AG10803 (cell line): ENCODE data around the gene TSPAN32.

Experiments used
- DNase-seq: peaks from one replicate; pipeline ENCODE4 v3.0.0; 2010; ENCODE audit warnings: low read depth
- H3K4me3 ChIP-seq: 2 replicates; pipeline ENCODE4 v1.5.1; 2011; ENCODE audit warnings: mild to moderate bottlenecking, low read length, control low read depth
- TF ChIP-seq, protein P1 (sequence below): conservative IDR thresholded peaks from 2 replicates; pipeline ENCODE4 v1.5.1; 2011; ENCODE audit warnings: mild to moderate bottlenecking, low read length, control low read depth, inconsistent platforms

The TSPAN32 gene

DNA sequence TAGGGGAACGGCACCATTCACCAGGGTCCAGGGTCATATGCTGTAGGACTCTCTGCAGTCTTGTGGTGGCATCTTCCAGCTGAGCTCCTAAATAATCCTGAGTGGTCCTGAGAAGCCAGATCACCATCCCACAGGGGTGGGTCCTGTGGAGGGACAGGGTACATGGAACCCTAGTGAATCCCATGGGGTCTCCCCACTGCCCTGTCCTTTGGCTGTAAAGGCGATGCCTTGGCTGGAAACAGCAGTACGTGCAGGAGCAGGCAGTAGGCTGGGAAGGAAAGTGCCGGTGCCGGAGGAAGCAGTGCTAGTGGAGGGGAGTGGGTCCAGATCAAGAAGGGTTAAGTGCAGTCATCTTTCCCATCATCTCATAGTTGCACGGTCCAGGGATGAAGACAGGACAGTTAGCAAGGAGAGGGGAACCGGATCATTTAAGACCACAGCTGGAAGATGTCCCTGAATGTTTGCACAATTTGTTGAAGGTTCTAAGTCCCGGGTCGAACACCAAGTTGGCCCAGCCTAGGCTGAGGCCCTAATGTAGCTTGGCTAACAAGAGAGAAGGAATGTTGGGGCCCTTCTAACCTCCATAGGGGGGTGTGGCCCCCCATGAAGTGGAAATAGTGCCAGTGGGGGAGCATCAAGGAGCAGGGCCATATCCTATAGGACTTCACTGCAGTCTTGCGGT is 18.1 kb downstream of the TSPAN32 start:
- TF ChIP-seq, protein P1, sequence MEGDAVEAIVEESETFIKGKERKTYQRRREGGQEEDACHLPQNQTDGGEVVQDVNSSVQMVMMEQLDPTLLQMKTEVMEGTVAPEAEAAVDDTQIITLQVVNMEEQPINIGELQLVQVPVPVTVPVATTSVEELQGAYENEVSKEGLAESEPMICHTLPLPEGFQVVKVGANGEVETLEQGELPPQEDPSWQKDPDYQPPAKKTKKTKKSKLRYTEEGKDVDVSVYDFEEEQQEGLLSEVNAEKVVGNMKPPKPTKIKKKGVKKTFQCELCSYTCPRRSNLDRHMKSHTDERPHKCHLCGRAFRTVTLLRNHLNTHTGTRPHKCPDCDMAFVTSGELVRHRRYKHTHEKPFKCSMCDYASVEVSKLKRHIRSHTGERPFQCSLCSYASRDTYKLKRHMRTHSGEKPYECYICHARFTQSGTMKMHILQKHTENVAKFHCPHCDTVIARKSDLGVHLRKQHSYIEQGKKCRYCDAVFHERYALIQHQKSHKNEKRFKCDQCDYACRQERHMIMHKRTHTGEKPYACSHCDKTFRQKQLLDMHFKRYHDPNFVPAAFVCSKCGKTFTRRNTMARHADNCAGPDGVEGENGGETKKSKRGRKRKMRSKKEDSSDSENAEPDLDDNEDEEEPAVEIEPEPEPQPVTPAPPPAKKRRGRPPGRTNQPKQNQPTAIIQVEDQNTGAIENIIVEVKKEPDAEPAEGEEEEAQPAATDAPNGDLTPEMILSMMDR = no peak
- H3K4me3 ChIP-seq = no peak overlapping the region
- no peak for DNase-seq

DNA sequence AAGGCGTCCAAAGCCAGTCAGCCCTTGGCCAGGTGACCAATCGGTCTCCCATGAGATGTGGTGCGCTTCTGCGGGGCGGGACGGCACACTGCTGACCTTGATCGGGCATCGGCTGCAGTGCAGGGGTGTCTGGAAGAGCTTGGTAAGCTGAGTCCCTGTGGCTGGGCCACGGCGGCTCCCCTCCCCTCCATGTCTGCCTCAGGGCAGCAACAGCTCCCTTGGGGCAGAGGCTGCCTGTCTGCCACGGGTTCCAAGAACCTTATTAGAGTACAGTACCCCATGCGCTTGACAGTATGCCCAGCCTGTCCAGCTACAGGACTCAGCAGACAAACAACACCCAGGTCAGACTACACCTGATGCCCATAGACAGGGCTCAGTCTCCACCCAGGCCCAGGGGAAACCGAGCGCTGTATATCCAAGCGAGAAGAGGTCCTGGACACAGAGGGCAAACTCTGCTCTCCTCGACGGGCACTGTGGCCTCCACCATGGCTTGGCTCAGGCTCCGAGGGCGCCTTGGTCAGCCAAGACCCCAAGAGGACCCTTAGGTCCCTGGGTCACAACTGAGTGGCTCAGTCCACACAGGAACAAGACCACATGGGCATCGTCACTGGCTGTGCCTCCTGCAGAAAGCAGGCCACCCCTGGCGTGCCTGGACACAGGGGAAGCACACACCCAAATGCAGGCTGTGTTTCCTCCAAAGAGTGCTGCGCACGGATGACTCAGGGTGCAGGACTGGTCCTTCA is 18.9 kb downstream of the TSPAN32 start:
- no peak overlapping the region for H3K4me3 ChIP-seq
- DNase-seq = no peak
- TF ChIP-seq, protein P1 = no peak

DNA sequence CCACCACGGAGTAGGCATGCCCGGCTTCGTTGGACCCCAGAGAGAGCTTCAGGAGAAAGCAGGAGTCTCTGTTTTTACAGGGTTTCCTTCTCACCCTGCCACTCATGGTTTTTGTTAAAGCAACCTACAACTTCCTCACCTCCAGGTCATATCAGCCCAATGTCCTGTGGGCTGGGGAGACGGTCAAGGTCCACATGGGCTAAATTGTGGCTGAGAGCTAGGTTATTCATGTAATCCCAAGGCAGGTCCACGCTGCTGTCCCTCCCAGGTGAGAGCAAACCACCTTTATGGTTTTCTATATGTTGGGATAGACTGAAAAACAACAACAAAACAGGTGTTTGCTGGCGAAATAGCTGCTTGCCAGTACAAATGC is 19.5 kb downstream of the TSPAN32 start:
- no peak overlapping the region for H3K4me3 ChIP-seq
- no peak for DNase-seq
- TF ChIP-seq, protein P1 = no peak

DNA sequence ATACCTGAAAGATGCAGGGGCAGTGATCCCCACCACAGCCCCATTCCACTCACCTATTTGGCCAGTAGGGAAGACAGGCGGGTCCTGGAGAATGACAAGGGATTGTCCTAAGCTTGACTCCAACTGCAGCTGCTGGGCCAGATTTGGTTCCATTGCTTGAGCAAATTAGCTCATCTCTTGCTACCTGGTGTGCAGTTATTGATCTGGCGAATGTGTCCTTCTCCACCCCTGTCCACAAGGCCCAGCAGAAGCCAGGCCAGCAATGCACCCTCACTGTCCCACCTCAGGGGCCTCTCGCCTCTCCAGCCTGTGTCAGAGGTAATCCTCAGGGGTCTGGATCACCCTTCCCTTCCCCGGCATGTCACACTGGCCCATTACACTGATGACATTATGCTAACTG is 23.3 kb downstream of the TSPAN32 start:
- TF ChIP-seq, protein P1 = no peak
- no peak for DNase-seq
- H3K4me3 ChIP-seq = no peak overlapping the region

GRCh38 chr11:2325719-2326118 is 23.9 kb downstream of the TSPAN32 start:
- TF ChIP-seq, protein P1 = no peak
- DNase-seq = peak; percentile 53
- no peak overlapping the region for H3K4me3 ChIP-seq

- no peak overlapping the region for H3K4me3 ChIP-seq
- TF ChIP-seq, protein P1 = no peak
- no peak for DNase-seq
These were observed 25.2 kb downstream of the TSPAN32 start for GRCh38 chr11:2327032-2327431.

- DNase-seq = no peak
- no peak overlapping the region for H3K4me3 ChIP-seq
- TF ChIP-seq, protein P1 = no peak
These were observed 26.2 kb downstream of the TSPAN32 start for GRCh38 chr11:2328021-2328420.
